Mammary epithelial cell (primary cell): ENCODE results near the gene UFC1.

ENCODE experiments used
- EZH2 ChIP-seq: IDR thresholded peaks from 2 replicates; pipeline ENCODE4 v1.6.1; 2012; ENCODE audit warnings: low read length, inconsistent platforms, borderline replicate concordance
- TF ChIP-seq, protein P1 (sequence below), 2 donors: IDR thresholded peaks in 1 of 2; conservative IDR thresholded peaks in 1 of 2; 2 replicates each; pipeline ENCODE4 v1.5.1; 2011 to 2012; ENCODE audit warnings: inconsistent platforms in 2 of 2, low read length in 2 of 2, mild to moderate bottlenecking in 2 of 2, control low read depth in 1 of 2, low read depth in 1 of 2; ENCODE audit not compliant: insufficient read depth in 1 of 2; ENCODE audit errors: extremely low read depth in 1 of 2

DNA sequence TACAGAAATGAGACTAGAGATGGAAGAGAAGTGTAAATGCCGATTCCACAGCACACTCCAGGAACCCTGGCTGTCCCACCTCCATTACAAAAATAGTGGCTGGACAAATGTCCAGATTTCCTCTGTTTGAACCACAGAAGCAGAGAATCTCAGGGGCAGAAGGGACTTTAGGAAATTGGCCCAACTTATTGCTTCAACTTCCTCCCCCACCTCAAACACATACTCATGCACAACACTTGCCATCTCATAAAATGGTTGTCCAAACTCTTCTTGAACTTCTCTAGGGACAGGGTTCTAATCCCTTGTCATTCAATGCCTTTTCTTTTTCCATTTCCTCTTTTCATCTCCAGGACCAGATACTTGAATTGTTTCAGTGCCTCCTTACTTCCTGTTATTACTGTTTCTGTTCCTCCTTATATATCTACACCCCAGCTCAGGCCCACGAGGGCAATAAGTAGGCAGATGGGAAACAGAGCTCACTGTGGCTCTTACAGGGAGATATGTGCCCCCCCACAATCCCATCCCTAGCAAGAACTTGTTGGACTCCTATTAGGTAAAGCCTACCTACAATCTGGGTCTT is 32.0 kb downstream of the UFC1 start:
- TF ChIP-seq, protein P1, sequence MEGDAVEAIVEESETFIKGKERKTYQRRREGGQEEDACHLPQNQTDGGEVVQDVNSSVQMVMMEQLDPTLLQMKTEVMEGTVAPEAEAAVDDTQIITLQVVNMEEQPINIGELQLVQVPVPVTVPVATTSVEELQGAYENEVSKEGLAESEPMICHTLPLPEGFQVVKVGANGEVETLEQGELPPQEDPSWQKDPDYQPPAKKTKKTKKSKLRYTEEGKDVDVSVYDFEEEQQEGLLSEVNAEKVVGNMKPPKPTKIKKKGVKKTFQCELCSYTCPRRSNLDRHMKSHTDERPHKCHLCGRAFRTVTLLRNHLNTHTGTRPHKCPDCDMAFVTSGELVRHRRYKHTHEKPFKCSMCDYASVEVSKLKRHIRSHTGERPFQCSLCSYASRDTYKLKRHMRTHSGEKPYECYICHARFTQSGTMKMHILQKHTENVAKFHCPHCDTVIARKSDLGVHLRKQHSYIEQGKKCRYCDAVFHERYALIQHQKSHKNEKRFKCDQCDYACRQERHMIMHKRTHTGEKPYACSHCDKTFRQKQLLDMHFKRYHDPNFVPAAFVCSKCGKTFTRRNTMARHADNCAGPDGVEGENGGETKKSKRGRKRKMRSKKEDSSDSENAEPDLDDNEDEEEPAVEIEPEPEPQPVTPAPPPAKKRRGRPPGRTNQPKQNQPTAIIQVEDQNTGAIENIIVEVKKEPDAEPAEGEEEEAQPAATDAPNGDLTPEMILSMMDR (conservative IDR thresholded peaks at IDR 0.05 in 1 of 2, IDR thresholded peaks at IDR 0.05 in 1 of 2; ENCODE audit: extremely low read depth in 1 of 2, insufficient read depth in 1 of 2, low read depth in 1 of 2, low read length in 2 of 2) = no peak
- no peak for TF ChIP-seq EZH2
